Measurements from ENCODE around the gene HLA-DMA. TPM values are rescaled to one million over a fixed set of nuclear protein-coding genes. Genes with fewer than 3 reads are reported as not detected.

Gene HLA-DMA
- total RNA-seq, 1 experiment from 2014 or later, result 3.0 TPM

DNA sequence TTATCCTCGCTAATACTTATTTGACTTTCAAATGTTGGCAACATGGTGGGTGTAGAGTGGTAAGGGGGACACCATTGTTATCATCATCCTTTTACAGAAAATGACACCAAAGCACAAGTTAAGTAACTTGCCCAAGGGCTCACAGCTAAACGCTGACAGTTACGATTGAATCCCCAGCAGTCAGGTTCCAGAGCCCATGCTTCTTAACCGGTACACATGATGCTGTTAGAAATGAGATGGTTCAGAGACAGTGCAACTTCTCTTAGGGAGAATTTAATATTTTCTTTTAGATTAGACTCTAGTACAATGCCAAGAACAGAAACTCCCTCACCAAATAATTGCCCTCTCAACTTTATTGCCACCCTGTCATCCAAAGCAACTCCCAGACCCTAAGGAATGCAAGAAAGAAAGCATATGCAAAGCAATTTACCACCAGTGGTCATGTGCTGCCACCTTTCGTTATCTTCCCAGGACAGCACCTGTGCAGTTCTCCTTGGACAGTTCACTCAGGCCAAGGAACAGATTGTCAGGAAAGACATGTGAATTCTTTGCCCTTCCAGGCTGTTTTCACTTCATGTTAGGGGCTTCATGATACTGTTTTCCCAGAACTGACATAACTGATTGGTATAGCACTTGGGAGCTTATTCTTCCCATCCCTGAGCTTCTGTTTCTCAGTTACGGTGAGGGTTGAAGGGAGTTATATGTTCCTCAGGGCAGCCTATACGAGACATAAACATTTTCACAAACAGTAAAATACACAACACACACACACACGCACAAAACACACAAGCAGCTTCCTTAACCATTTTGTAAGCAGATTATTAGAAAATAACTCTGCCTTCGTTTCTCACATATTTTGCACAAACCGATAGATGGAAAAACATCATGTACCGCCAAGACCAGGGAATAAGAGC is 5.1 kb downstream of the HLA-DMA start:
- H3F3A ChIP-seq (ENCODE audit: low read length, unreplicated experiment), result no peaks in the 10 kb centered on the region
- H3K9me2 ChIP-seq (replicated peaks; ENCODE audit: low read length), result no peaks in the 10 kb centered on the region
- TF ChIP-seq, protein P1, sequence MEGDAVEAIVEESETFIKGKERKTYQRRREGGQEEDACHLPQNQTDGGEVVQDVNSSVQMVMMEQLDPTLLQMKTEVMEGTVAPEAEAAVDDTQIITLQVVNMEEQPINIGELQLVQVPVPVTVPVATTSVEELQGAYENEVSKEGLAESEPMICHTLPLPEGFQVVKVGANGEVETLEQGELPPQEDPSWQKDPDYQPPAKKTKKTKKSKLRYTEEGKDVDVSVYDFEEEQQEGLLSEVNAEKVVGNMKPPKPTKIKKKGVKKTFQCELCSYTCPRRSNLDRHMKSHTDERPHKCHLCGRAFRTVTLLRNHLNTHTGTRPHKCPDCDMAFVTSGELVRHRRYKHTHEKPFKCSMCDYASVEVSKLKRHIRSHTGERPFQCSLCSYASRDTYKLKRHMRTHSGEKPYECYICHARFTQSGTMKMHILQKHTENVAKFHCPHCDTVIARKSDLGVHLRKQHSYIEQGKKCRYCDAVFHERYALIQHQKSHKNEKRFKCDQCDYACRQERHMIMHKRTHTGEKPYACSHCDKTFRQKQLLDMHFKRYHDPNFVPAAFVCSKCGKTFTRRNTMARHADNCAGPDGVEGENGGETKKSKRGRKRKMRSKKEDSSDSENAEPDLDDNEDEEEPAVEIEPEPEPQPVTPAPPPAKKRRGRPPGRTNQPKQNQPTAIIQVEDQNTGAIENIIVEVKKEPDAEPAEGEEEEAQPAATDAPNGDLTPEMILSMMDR (conservative IDR thresholded peaks at IDR 0.05; ENCODE audit: low read depth, low read length), result peak; percentile 82
- TF ChIP-seq EZH2phosphoT487 (IDR thresholded peaks at IDR 0.05; ENCODE audit: borderline replicate concordance, low read length), result no peak
- ChIA-PET POLR2A (ENCODE audit: unreplicated experiment) (interaction anchor here (0.6 kb wide), 1 partner anchor 51 kb away, joined by 3 read pairs; no protein-coding TSS in a partner anchor), CTCF (no interaction called here)
- BruUV-seq (replicated peaks), result no TSS peak
- ATAC-seq, result peak; percentile 90
- no peaks in the 10 kb centered on the region for H3K36me3 ChIP-seq (ENCODE audit: low read depth, low read length)
- 0 out of 2 replicates have a peak, but pooled peaks cover 10% of the 10 kb centered on the region for H3K9me3 ChIP-seq (ENCODE audit: low read length)
- peak; percentile 75 for DNase-seq
- intact Hi-C loops (cut with micrococcal nuclease), result loop anchor here (1.0 to 2.0 kb wide), 2 partner anchors 15 to 63 kb away; no protein-coding TSS in a partner anchor
- no peak overlapping the region for H3K4me2 ChIP-seq (ENCODE audit: low read length)
- no peaks in the 10 kb centered on the region for H3K27me3 ChIP-seq (ENCODE audit: low read length)
- no peaks in the 10 kb centered on the region for H4K20me1 ChIP-seq (ENCODE audit: low read length)
- no peaks in the 10 kb centered on the region; the same call in 1 of the 2 replicates for H3K4me1 ChIP-seq (ENCODE audit: insufficient read depth, low read length)
- H3K4me3 ChIP-seq (ENCODE audit: low read length), result no peak overlapping the region
- no peak overlapping the region for H3K27ac ChIP-seq (ENCODE audit: low read length)
- no peak overlapping the region for H3K9ac ChIP-seq (ENCODE audit: low read length)
- H2AFZ ChIP-seq (ENCODE audit: low read length), result no peak overlapping the region
- no peaks in the 10 kb centered on the region for H3K79me2 ChIP-seq (ENCODE audit: low read length)

DNA sequence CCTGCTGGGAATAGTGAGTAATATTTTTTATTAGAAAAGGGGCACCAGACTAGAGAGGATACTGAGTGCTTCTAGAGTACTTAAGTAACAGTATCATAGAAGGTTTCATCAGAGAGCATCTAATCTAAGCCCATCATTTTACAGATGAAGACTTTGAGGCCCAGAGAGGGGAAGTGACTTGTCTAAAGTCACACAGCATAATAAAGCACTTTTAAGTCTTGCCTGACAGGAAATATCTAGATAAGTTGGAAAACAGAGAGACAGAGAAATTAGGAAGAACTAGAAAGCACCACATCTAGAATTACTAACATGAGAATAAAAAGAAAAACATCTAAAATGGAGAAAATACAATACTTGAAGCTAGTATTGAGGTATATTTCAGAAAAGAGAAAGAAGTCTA is 6.0 kb downstream of the HLA-DMA start:
- no peak overlapping the region for H3K4me2 ChIP-seq (ENCODE audit: low read length)
- POLR2A ChIA-PET (ENCODE audit: unreplicated experiment), result no interaction called here
- BruUV-seq (replicated peaks), result no TSS peak
- H3K36me3 ChIP-seq (ENCODE audit: low read depth, low read length), result no peaks in the 10 kb centered on the region
- no peaks in the 10 kb centered on the region for H4K20me1 ChIP-seq (ENCODE audit: low read length)
- intact Hi-C loops (cut with micrococcal nuclease), result loop anchor here (2.0 kb wide), 1 partner anchor 14 kb away; no protein-coding TSS in a partner anchor
- TF ChIP-seq, protein P1 (conservative IDR thresholded peaks at IDR 0.05; ENCODE audit: low read depth, low read length), result no peak
- TF ChIP-seq EZH2phosphoT487 (IDR thresholded peaks at IDR 0.05; ENCODE audit: borderline replicate concordance, low read length), result no peak
- no peak for TF ChIP-seq EZH2 (IDR thresholded peaks at IDR 0.05; ENCODE audit: low read length, unreplicated experiment)
- no peaks in the 10 kb centered on the region for H3K79me2 ChIP-seq (ENCODE audit: low read length)
- H3K9ac ChIP-seq (ENCODE audit: low read length), result no peak overlapping the region
- no peak overlapping the region for H2AFZ ChIP-seq (ENCODE audit: low read length)
- H3K4me1 ChIP-seq (ENCODE audit: insufficient read depth, low read length), result no peaks in the 10 kb centered on the region
- 0 out of 2 replicates have a peak, but pooled peaks cover 10% of the 10 kb centered on the region for H3K9me3 ChIP-seq (ENCODE audit: low read length)
- H3K27me3 ChIP-seq (ENCODE audit: low read length), result no peaks in the 10 kb centered on the region
- no peak for DNase-seq
- CTCF ChIA-PET, result no interaction called here
- H3K4me3 ChIP-seq (ENCODE audit: low read length), result no peak overlapping the region
- no peak overlapping the region for H3K27ac ChIP-seq (ENCODE audit: low read length)
- H3K9me2 ChIP-seq (replicated peaks; ENCODE audit: low read length), result no peaks in the 10 kb centered on the region
- H3F3A ChIP-seq (ENCODE audit: low read length, unreplicated experiment), result no peaks in the 10 kb centered on the region
- ATAC-seq, result no peak

DNA sequence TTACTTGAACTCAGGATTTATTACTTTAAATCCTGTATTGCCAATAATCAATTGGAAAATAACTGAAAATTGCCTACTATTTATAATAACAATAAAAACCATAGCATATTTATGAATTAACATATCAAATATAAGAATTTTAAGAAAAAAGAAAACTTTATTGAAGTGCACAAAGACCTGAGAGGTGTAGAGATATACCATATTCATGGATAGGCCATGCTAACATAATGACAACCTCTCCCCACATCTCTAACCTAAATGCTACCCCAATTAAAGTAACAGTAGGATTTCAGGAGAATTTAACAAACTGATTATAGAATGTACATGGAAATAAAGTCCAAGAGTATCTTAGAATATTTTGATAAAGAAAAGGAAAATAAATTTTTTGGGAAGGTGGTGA is 6.9 kb downstream of the HLA-DMA start:
- no peak overlapping the region for H3K9ac ChIP-seq (ENCODE audit: low read length)
- H3K27ac ChIP-seq (ENCODE audit: low read length), result no peak overlapping the region
- BruUV-seq (replicated peaks), result no TSS peak
- H3K79me2 ChIP-seq (ENCODE audit: low read length), result no peaks in the 10 kb centered on the region
- DNase-seq (no peak), ATAC-seq (no peak)
- no peaks in the 10 kb centered on the region for H3K4me1 ChIP-seq (ENCODE audit: insufficient read depth, low read length)
- H3K4me2 ChIP-seq (ENCODE audit: low read length), result no peak overlapping the region
- ChIA-PET POLR2A (ENCODE audit: unreplicated experiment) (no interaction called here), CTCF (no interaction called here)
- H3K9me2 ChIP-seq (replicated peaks; ENCODE audit: low read length), result no peaks in the 10 kb centered on the region
- H3K27me3 ChIP-seq (ENCODE audit: low read length), result no peaks in the 10 kb centered on the region
- intact Hi-C loops (cut with micrococcal nuclease), result loop anchor here (2.0 kb wide), 1 partner anchor 13 kb away; no protein-coding TSS in a partner anchor
- no peaks in the 10 kb centered on the region for H3F3A ChIP-seq (ENCODE audit: low read length, unreplicated experiment)
- TF ChIP-seq, protein P1 (conservative IDR thresholded peaks at IDR 0.05; ENCODE audit: low read depth, low read length), result no peak
- TF ChIP-seq EZH2phosphoT487 (IDR thresholded peaks at IDR 0.05; ENCODE audit: borderline replicate concordance, low read length) (no peak), EZH2 (IDR thresholded peaks at IDR 0.05; ENCODE audit: low read length, unreplicated experiment) (no peak)
- H3K4me3 ChIP-seq (ENCODE audit: low read length), result no peak overlapping the region
- H4K20me1 ChIP-seq (ENCODE audit: low read length), result no peaks in the 10 kb centered on the region
- H2AFZ ChIP-seq (ENCODE audit: low read length), result no peak overlapping the region
- H3K9me3 ChIP-seq (ENCODE audit: low read length), result 0 out of 2 replicates have a peak, but pooled peaks cover 10% of the 10 kb centered on the region
- no peaks in the 10 kb centered on the region for H3K36me3 ChIP-seq (ENCODE audit: low read depth, low read length)

All from PC-3 (cell line).